Measurements from ENCODE around the gene PCDHGA12. TPM values are rescaled to one million over a fixed set of nuclear protein-coding genes. Genes with fewer than 3 reads are reported as not detected.
"Not testable (repeated sequence)": the region's sequence is repeated elsewhere in the genome, so short reads cannot be mapped to it uniquely, and the experiment has no call there.

The PCDHGA12 gene
- 1.0 TPM for total RNA-seq

DNA sequence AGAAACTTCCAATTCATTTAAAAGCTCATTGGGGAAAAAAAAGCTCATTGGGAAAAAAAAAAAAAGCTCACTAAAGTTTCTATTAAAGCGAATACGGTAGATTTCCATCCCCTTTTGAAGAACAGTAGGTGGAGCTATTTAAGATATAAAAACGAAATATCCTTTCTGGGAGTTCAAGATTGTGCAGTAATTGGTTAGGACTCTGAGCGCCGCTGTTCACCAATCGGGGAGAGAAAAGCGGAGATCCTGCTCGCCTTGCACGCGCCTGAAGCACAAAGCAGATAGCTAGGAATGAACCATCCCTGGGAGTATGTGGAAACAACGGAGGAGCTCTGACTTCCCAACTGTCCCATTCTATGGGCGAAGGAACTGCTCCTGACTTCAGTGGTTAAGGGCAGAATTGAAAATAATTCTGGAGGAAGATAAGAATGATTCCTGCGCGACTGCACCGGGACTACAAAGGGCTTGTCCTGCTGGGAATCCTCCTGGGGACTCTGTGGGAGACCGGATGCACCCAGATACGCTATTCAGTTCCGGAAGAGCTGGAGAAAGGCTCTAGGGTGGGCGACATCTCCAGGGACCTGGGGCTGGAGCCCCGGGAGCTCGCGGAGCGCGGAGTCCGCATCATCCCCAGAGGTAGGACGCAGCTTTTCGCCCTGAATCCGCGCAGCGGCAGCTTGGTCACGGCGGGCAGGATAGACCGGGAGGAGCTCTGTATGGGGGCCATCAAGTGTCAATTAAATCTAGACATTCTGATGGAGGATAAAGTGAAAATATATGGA is at the start of gene PCDHGA12:
PCDHGA12 (plus strand) TSS at position 176 of the 782 bp plus-strand sequence; CDS start at position 429, 253 bp downstream.
- DNase-seq (ENCODE audit: low spot score): no peak
- peak; percentile 68 for ATAC-seq

DNA sequence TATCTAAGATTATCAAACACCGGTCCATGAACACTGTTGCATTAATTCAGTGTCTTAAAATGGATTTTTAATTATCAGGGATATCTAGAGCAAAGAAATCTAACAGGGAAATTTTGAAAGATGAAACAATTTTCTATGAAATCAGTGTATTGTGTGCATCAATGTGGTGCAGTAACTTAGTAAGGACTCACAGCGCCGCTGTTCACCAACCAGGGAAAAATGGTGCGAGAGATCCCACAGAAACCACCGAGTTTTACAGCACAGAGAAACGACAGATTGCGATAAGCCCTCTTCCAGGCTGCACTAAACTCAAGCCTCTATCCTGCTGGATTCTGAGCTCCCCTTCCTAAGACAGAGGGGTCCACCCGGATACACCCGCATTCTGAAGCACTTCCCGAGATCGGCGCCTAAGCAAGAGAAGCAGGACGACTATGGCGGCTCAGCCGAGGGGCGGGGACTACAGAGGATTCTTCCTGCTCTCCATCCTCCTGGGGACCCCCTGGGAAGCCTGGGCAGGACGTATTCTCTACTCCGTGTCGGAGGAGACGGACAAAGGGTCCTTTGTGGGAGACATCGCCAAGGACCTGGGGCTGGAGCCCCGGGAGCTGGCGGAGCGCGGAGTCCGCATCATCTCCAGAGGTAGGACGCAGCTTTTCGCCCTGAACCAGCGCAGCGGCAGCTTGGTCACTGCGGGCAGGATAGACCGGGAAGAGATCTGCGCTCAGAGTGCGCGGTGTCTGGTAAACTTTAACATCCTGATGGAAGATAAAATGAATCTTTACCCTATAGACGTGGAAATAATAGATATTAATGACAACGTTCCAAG is 47.6 kb upstream of the PCDHGA12 start, which contains the start of gene PCDHGA7:
PCDHGA7 (plus strand) TSS at position 274 of the 826 bp plus-strand sequence; CDS start at position 432, 158 bp downstream.
- ATAC-seq (no peak), DNase-seq (ENCODE audit: low spot score) (no peak)

DNA sequence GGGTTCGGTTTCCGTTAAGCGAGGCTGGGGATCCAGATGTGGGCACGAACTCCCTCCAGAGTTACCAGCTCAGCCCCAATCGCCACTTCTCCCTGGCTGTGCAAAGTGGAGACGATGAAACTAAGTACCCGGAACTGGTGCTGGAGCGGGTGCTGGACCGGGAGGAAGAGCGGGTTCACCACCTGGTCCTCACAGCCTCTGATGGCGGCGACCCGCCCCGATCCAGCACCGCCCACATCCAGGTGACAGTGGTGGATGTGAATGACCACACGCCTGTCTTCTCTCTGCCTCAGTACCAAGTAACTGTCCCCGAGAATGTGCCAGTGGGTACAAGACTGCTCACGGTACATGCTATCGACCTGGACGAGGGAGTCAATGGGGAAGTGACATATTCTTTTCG is 47.0 kb upstream of the PCDHGA12 start:
- DNase-seq (ENCODE audit: low spot score) (no peak), ATAC-seq (no peak)

DNA sequence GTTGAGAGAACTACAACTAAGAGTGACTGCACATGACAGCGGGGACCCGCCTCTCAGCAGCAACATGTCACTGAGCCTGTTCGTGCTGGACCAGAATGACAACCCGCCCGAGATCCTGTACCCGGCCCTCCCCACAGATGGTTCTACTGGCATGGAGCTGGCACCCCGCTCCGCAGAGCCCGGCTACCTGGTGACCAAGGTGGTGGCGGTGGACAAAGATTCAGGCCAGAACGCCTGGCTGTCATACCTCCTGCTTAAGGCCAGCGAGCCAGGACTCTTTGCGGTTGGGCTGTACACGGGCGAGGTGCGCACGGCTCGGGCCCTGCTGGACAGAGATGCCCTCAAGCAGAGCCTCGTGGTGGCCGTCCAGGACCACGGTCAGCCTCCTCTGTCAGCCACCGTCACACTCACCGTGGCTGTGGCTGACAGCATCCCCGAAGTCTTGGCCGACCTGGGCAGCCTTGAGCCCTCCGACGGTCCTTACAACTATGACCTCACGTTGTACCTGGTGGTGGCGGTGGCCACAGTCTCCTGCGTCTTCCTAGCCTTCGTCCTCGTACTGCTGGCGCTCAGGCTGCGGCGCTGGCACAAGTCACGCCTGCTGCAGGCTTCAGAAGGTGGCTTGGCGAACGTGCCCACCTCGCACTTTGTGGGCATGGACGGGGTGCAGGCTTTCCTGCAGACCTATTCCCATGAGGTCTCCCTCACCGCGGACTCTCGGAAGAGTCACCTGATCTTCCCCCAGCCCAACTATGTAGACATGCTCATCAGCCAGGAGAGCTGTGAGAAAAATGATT is 45.6 kb upstream of the PCDHGA12 start:
- no peak for DNase-seq (ENCODE audit: low spot score)
- ATAC-seq: no peak

DNA sequence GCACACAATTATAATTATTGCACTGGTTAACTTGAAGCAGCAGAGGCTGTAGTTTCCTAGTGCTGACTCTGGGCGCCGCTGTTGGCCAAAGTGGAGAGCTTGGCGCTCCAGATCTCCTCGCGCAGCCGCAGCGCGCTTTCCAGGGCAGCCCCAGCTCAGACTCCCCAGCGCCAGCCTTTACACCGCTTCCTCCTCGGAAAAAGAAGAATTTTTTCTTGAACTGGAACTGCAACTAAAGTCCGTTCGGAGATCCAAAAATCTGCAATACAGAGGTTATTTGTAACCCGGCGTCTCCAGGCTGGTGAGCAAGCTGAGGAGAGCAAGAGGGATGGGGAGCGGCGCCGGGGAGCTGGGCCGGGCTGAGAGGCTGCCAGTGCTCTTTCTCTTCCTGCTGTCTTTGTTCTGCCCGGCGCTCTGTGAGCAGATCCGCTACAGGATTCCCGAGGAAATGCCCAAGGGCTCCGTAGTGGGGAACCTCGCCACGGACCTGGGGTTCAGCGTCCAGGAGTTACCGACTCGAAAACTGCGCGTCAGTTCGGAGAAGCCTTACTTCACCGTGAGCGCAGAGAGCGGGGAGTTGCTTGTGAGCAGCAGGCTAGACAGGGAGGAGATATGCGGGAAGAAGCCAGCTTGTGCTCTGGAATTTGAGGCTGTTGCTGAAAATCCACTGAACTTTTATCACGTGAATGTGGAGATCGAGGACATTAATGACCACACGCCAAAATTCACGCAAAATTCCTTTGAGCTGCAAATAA is 42.6 kb upstream of the PCDHGA12 start, which contains the start of gene PCDHGB4:
PCDHGB4 (plus strand) TSS at position 142 of the 755 bp plus-strand sequence; CDS start at position 329, 187 bp downstream.
- peak; percentile 97 for ATAC-seq
- not testable (repeated sequence) for DNase-seq (ENCODE audit: low spot score)

DNA sequence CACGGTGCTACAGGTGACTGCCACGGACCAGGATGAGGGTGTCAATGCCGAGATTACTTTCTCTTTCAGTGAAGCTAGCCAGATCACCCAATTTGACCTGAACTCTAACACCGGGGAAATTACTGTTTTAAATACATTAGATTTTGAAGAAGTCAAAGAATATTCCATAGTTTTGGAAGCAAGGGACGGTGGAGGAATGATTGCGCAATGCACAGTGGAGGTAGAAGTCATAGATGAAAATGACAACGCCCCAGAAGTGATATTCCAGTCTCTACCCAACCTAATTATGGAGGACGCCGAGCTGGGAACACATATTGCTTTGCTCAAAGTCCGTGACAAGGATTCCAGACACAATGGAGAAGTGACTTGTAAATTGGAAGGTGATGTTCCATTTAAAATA is 41.6 kb upstream of the PCDHGA12 start:
- ATAC-seq: no peak
- DNase-seq (ENCODE audit: low spot score): no peak

DNA sequence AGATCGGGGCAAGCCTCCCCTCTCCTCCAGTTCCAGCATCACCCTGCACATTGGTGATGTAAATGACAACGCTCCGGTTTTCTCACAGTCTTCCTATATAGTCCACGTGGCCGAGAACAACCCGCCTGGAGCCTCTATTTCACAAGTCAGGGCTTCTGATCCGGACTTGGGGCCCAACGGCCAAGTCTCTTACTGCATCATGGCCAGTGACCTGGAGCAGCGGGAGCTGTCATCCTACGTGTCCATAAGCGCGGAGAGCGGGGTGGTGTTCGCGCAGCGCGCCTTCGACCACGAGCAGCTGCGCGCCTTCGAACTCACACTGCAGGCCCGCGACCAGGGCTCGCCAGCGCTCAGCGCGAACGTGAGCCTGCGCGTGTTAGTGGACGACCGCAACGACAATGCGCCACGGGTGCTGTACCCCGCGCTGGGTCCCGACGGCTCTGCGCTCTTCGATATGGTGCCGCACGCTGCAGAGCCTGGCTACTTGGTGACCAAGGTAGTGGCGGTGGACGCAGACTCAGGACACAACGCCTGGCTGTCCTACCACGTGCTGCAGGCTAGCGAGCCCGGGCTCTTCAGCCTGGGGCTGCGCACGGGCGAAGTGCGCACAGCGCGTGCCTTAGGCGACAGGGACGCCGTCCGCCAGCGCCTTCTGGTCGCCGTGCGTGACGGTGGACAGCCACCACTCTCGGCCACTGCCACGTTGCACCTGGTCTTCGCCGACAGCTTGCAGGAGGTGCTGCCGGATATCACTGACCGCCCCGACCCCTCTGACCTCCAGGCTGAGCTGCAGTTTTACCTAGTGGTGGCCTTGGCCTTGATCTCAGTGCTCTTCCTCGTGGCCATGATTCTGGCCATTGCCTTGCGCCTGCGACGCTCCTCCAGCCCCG is 40.9 kb upstream of the PCDHGA12 start:
- no peak for DNase-seq (ENCODE audit: low spot score)

DNA sequence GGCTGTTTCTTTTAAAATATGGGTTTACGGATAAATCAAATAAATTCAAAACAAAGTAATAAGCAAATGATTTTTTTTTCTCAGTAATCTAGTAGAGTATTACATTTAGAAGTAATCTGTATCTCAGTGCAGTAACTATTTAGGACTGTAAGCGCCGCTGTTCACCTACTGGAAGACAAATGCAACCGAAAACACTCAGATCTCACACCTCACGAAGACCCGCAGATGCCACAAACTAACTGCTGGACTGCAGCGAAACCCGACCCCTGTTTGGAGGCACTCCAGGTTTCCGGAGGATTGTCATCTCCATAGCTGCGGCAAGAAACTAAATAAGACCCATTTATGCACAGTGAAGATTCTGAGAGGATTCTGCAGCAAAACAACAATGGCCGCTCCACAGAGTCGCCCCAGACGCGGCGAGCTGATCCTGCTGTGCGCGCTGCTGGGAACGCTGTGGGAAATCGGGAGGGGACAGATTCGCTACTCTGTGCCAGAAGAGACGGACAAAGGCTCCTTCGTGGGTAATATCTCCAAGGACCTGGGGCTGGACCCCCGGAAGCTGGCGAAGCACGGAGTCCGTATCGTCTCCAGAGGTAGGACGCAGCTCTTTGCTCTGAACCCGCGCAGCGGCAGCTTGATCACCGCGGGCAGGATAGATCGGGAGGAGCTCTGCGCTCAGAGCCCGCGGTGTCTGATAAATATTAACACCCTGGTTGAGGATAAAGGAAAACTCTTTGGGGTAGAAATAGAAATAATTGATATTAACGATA is 37.7 kb upstream of the PCDHGA12 start, which contains the start of gene PCDHGA8:
PCDHGA8 (plus strand) TSS at position 205 of the 770 bp plus-strand sequence; CDS start at position 386, 181 bp downstream.
- DNase-seq (ENCODE audit: low spot score) (no peak), ATAC-seq (no peak)

More for the DNA sequence above, 40.9 kb upstream of the PCDHGA12 start:
- no peak for ATAC-seq

DNA sequence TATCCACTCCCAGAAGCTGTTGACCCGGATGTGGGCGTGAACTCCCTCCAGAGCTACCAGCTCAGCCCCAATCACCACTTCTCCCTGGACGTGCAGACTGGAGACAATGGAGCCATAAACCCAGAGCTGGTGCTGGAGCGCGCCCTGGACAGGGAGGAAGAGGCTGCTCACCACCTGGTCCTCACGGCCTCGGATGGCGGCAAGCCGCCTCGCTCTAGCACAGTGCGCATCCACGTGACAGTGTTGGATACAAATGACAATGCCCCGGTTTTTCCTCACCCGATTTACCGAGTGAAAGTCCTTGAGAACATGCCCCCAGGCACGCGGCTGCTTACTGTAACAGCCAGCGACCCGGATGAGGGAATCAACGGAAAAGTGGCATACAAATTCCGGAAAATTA is 37.0 kb upstream of the PCDHGA12 start:
- DNase-seq (ENCODE audit: low spot score): no peak

DNA sequence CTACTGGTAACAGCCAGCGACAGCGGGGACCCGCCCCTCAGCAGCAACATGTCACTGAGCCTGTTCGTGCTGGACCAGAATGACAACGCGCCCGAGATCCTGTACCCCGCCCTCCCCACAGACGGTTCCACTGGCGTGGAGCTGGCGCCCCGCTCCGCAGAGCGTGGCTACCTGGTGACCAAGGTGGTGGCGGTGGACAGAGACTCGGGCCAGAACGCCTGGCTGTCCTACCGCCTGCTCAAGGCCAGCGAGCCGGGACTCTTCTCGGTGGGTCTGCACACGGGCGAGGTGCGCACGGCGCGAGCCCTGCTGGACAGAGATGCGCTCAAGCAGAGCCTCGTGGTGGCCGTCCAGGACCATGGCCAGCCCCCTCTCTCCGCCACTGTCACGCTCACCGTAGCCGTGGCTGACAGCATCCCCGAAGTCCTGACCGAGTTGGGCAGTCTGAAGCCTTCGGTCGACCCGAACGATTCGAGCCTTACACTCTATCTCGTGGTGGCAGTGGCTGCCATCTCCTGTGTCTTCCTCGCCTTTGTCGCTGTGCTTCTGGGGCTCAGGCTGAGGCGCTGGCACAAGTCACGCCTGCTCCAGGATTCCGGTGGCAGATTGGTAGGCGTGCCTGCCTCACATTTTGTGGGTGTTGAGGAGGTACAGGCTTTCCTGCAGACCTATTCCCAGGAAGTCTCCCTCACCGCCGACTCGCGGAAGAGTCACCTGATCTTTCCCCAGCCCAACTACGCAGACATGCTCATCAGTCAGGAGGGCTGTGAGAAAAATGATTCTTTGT is 35.7 kb upstream of the PCDHGA12 start:
- ATAC-seq; DNase-seq (ENCODE audit: low spot score): not testable (repeated sequence)

More for the DNA sequence above, 37.0 kb upstream of the PCDHGA12 start:
- no peak for ATAC-seq

DNA sequence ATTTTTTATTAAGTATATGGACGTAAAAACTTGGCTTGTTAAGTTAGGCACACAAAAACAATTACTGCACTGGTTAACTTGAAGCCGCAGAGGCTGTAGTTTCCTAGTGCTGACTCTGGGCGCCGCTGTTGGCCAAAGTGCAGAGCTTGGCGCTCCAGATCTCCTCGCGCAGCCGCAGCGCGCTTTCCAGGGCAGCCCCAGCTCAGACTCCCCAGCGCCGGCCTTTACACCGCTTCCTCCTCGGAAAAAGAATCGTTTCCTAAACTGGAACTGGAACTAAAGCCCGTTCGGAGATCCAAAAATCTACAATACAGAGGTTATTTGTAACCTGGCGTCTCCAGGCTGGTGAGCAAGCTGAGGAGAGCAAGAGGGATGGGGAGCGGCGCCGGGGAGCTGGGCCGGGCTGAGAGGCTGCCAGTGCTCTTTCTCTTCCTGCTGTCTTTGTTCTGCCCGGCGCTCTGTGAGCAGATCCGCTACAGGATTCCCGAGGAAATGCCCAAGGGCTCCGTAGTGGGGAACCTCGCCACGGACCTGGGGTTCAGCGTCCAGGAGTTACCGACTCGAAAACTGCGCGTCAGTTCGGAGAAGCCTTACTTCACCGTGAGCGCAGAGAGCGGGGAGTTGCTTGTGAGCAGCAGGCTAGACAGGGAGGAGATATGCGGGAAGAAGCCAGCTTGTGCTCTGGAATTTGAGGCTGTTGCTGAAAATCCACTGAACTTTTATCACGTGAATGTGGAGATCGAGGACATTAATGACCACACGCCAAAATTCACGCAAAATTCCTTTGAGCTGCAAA is 32.4 kb upstream of the PCDHGA12 start, which contains the start of gene PCDHGB5:
PCDHGB5 (plus strand) TSS at position 192 of the 796 bp plus-strand sequence; CDS start at position 373, 181 bp downstream.
- ATAC-seq: peak; percentile 99
- peak; percentile 64 for DNase-seq (ENCODE audit: low spot score)

DNA sequence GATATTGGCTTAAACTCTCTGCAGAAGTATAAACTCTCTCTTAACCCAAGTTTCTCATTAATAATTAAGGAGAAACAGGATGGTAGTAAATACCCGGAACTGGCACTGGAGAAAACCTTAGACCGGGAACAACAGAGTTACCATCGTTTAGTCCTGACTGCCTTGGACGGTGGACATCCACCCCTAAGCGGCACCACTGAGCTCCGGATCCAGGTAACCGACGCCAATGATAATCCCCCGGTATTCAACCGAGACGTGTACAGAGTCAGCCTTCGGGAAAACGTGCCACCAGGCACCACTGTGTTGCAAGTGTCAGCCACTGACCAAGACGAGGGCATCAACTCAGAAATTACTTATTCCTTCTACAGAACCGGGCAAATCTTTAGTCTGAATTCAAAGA is 31.7 kb upstream of the PCDHGA12 start:
- DNase-seq (ENCODE audit: low spot score) (no peak), ATAC-seq (no peak)

DNA sequence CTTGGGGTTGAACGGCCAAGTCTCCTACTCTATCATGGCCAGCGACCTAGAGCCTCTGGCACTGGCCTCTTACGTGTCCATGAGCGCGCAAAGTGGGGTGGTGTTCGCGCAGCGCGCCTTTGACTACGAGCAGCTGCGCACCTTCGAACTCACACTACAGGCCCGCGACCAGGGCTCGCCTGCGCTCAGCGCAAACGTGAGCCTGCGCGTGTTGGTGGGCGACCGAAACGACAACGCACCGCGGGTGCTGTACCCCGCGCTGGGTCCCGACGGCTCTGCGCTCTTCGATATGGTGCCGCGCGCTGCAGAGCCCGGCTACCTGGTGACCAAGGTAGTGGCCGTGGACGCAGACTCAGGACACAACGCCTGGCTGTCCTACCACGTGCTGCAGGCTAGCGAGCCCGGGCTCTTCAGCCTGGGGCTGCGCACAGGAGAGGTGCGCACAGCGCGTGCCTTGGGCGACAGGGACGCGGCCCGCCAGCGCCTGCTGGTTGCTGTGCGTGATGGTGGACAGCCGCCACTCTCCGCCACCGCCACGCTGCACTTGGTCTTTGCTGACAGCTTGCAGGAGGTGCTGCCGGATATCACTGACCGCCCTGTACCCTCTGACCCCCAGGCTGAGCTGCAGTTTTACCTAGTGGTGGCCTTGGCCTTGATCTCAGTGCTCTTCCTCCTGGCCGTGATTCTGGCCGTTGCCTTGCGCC is 30.6 kb upstream of the PCDHGA12 start:
- ATAC-seq (no peak), DNase-seq (ENCODE audit: low spot score) (no peak)

DNA sequence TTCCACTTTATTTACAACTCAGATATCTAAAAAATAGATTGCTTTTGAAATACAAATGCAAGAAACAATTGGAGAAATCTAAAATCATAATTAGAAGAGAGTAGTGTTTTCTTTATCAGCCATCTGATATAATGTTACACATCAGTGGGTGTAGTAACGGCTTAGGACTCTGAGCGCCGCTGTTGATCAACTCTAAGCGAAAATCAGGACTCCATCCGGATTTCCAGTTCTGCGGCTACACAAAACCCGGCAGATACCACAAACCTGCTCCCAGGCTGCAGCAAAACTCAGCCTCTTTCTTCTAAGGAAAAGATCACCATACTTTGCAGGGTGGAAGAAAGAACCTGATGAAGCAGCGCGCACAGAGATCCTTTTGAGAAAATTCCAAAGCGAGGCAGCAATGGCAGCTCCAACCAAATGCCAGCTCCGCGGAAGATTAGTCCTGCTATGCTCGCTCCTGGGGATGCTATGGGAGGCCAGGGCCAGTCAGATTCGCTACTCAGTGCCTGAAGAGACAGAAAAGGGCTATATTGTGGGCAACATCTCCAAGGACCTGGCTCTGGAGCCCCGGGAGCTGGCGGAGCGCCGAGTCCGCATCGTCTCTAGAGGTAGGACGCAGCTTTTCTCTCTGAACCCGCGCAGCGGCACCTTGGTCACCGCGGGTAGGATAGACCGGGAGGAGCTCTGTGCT is 27.6 kb upstream of the PCDHGA12 start, which contains the start of gene PCDHGA9:
PCDHGA9 (plus strand) TSS at position 226 of the 691 bp plus-strand sequence; CDS start at position 401, 175 bp downstream.
- DNase-seq (ENCODE audit: low spot score) (no peak), ATAC-seq (peak; percentile 66)

DNA sequence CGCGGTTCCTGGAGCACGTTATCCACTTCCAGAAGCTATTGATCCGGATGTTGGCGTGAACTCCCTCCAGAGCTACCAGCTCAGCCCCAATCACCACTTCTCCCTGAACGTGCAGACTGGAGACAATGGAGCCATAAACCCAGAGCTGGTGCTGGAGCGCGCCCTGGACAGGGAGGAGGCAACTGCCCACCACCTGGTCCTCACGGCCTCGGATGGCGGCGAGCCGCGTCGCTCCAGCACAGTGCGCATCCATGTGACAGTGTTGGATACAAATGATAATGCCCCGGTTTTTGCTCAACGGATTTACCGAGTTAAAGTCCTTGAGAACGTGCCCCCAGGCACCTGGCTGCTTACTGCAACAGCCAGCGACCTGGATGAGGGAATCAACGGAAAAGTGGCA is 26.9 kb upstream of the PCDHGA12 start:
- no peak for DNase-seq (ENCODE audit: low spot score)
- no peak for ATAC-seq

Measured in left lobe of liver (tissue), 2 donors.